HEK293 (cell line): ENCODE results near the gene KCNIP4.

Source experiments
- CTCF ChIA-PET: fragments of 350-600 bp; formaldehyde crosslinking; extraction: SDS; loops from one replicate; lab custom pipeline; 2021; ENCODE audit warnings: antibody characterized with exemption; lab: Yijun Ruan, JAX
- POLR2A ChIA-PET: fragments of 300-600 bp; formaldehyde crosslinking; extraction: SDS; loops from one replicate; lab custom pipeline; 2020; ENCODE audit warnings: antibody characterized with exemption, inconsistent platforms; lab: Yijun Ruan, JAX
- H3K27ac ChIP-seq: fragments of 200-500 bp; sonication (Bioruptor generic); 2 replicates; pipeline ENCODE4 v1.5.1; 2014; ENCODE audit warnings: low read depth, low read length, control low read depth, inconsistent platforms; ENCODE audit errors: extremely low read depth
- H3K36me3 ChIP-seq, 2 experiments: fragments of 200-500 bp in 1 of 2; sonication (Bioruptor generic) in 1 of 2; 1 replicate in 1 of 2; 2 replicates in 1 of 2; pipeline ENCODE4 v1.5.1; 2014 to 2017; ENCODE audit warnings: inconsistent platforms in 2 of 2, low read length in 2 of 2; ENCODE audit not compliant: control insufficient read depth in 2 of 2, insufficient read depth in 1 of 2
- H3K4me1 ChIP-seq: fragments of 200-500 bp; sonication (Bioruptor generic); 2 replicates; pipeline ENCODE4 v1.5.1; 2014; ENCODE audit warnings: mild to moderate bottlenecking, low read length, inconsistent platforms; ENCODE audit not compliant: control insufficient read depth, insufficient read depth
- H3K4me3 ChIP-seq: 2 replicates; pipeline ENCODE4 v1.5.1; 2011; ENCODE audit warnings: low read depth, mild to moderate bottlenecking, control low read depth, low read length, moderate library complexity
- H3K9me3 ChIP-seq: fragments of 200-500 bp; sonication (Bioruptor generic); 2 replicates; pipeline ENCODE4 v1.5.1; 2014; ENCODE audit warnings: low read depth, low read length, inconsistent platforms; ENCODE audit not compliant: control insufficient read depth, insufficient read depth
- GLI4 ChIP-seq: fragments of 450-650 bp; formaldehyde crosslinking; IDR thresholded peaks from 2 replicates; pipeline ENCODE4 v1.5.1; 2016; ENCODE audit warnings: missing biosample characterization, missing genetic modification characterization
- HOXC10 ChIP-seq: sonication (generic); formaldehyde crosslinking; IDR thresholded peaks from 2 replicates; pipeline ENCODE4 v1.8.1; 2023; ENCODE audit warnings: mild to moderate bottlenecking, missing genetic modification reagents
- IKZF3 ChIP-seq: fragments of 450-650 bp; IDR thresholded peaks from 2 replicates; pipeline ENCODE4 v1.5.0; 2018; ENCODE audit warnings: missing biosample characterization, mild to moderate bottlenecking, missing genetic modification characterization, moderate library complexity
- KLF1 ChIP-seq: fragments of 450-650 bp; formaldehyde crosslinking; IDR thresholded peaks from 2 replicates; pipeline ENCODE4 v1.5.1; 2016; ENCODE audit warnings: missing biosample characterization, missing genetic modification characterization
- MYNN ChIP-seq: fragments of 450-650 bp; formaldehyde crosslinking; IDR thresholded peaks from 2 replicates; pipeline ENCODE4 v1.5.1; 2016; ENCODE audit warnings: missing biosample characterization, missing genetic modification characterization, borderline replicate concordance
- SP2 ChIP-seq: fragments of 450-650 bp; formaldehyde crosslinking; IDR thresholded peaks from 2 replicates; pipeline ENCODE4 v1.5.1; 2016; ENCODE audit warnings: missing biosample characterization, missing genetic modification characterization
- TRIM28 ChIP-seq: IDR thresholded peaks from 2 replicates; pipeline ENCODE4 v1.6.1; 2011; ENCODE audit warnings: low read length, control low read depth, borderline replicate concordance
- ZNF292 ChIP-seq: fragments of 450-650 bp; formaldehyde crosslinking; IDR thresholded peaks from 2 replicates; pipeline ENCODE4 v1.5.1; 2016; ENCODE audit warnings: low read depth, missing biosample characterization, missing genetic modification characterization, borderline replicate concordance
- ZNF350 ChIP-seq: fragments of 450-650 bp; formaldehyde crosslinking; IDR thresholded peaks from 2 replicates; pipeline ENCODE4 v1.5.0; 2017; ENCODE audit warnings: missing biosample characterization, mild to moderate bottlenecking, missing genetic modification characterization
- ZNF394 ChIP-seq: fragments of 450-650 bp; formaldehyde crosslinking; IDR thresholded peaks from 2 replicates; pipeline ENCODE4 v1.5.1; 2016; ENCODE audit warnings: missing biosample characterization, missing genetic modification characterization, mild to moderate bottlenecking, moderate library complexity, borderline replicate concordance
- ZNF433 ChIP-seq: fragments of 450-650 bp; formaldehyde crosslinking; IDR thresholded peaks from 2 replicates; pipeline ENCODE4 v1.5.1; 2016; ENCODE audit warnings: missing biosample characterization, missing genetic modification characterization, low read depth
- ZNF501 ChIP-seq: fragments of 450-650 bp; formaldehyde crosslinking; IDR thresholded peaks from 2 replicates; pipeline ENCODE4 v1.5.1; 2016; ENCODE audit warnings: missing biosample characterization, missing genetic modification characterization
- ZNF510 ChIP-seq: fragments of 450-650 bp; formaldehyde crosslinking; IDR thresholded peaks from 2 replicates; pipeline ENCODE4 v1.5.1; 2018; ENCODE audit warnings: mild to moderate bottlenecking, missing genetic modification characterization, missing biosample characterization; ENCODE audit not compliant: insufficient replicate concordance
- ZNF610 ChIP-seq: fragments of 450-650 bp; formaldehyde crosslinking; IDR thresholded peaks from 2 replicates; pipeline ENCODE4 v1.5.1; 2016; ENCODE audit warnings: missing biosample characterization, missing genetic modification characterization, borderline replicate concordance
- ZNF626 ChIP-seq: fragments of 450-650 bp; sonication (Bioruptor Pico); formaldehyde crosslinking; IDR thresholded peaks from 2 replicates; pipeline ENCODE4 v1.5.1; 2018; ENCODE audit warnings: missing biosample characterization, missing genetic modification characterization, inconsistent platforms
- ZNF629 ChIP-seq: fragments of 450-650 bp; formaldehyde crosslinking; IDR thresholded peaks from 2 replicates; pipeline ENCODE4 v1.5.1; 2017; ENCODE audit warnings: missing biosample characterization, missing genetic modification characterization
- ZNF785 ChIP-seq: fragments of 450-650 bp; formaldehyde crosslinking; IDR thresholded peaks from 2 replicates; pipeline ENCODE4 v1.5.1; 2016; ENCODE audit warnings: missing biosample characterization, missing genetic modification characterization
- TF ChIP-seq, protein P1 (sequence below): fragments of 450-650 bp; formaldehyde crosslinking; IDR thresholded peaks from 2 replicates; pipeline ENCODE4 v1.5.1; 2017; ENCODE audit warnings: missing biosample characterization, missing genetic modification characterization

KCNIP4 gene

DNA sequence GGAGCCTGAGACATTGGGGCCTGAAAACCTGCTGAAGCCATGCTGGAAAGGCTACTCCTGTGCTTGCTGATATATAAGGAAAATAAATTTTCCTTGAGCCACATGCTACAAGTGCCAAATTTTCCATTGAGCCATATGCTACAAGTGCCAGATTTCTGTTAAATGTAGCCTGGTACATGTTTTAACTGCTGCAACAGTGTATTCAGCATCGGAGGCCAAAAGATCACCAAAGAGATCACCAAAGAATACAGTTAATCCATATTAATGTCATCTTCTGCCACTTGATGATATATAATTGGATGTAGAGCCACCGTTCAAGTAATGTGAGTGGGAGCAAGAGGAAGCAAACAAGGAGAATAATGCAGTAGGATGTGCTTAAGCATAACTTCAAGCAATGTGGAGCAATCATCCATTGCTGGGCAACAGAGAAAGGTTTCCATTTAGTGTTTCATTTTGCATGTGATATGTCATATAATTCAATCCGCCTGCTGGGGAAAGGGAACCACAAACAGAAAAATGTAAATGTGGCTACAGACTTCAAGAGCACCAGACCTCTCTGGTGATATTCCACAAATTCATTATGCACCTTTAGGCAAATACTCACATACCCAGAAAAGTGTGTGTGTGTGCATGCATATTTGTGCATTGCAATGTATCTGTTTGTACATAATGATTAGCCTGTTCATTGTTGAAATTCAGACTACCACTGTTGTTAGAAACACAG, 295.9 kb downstream of the KCNIP4 start:
- Histone ChIP-seq H3K27ac (no peak overlapping the region), H3K36me3 (no peaks in the 10 kb centered on the region), H3K4me3 (no peak overlapping the region)
- CTCF ChIA-PET: interaction anchor here (0.6 kb wide), 1 partner anchor 21 kb away, joined by 3 read pairs; no protein-coding TSS in a partner anchor
- TF ChIP-seq IKZF3 (tag by site-specific recombination): no peak
- no peak for TF ChIP-seq HOXC10 (CRISPR knock-in tag)
- no peak for TF ChIP-seq ZNF292 (tag by site-specific recombination)
- TF ChIP-seq ZNF394 (tag by site-specific recombination): no peak
- TF ChIP-seq, all 188 proteins: peak for 0
- Histone ChIP-seq H3K9me3 (no peaks in the 10 kb centered on the region), H3K4me1 (no peaks in the 10 kb centered on the region)
- POLR2A ChIA-PET: no interaction called here

DNA sequence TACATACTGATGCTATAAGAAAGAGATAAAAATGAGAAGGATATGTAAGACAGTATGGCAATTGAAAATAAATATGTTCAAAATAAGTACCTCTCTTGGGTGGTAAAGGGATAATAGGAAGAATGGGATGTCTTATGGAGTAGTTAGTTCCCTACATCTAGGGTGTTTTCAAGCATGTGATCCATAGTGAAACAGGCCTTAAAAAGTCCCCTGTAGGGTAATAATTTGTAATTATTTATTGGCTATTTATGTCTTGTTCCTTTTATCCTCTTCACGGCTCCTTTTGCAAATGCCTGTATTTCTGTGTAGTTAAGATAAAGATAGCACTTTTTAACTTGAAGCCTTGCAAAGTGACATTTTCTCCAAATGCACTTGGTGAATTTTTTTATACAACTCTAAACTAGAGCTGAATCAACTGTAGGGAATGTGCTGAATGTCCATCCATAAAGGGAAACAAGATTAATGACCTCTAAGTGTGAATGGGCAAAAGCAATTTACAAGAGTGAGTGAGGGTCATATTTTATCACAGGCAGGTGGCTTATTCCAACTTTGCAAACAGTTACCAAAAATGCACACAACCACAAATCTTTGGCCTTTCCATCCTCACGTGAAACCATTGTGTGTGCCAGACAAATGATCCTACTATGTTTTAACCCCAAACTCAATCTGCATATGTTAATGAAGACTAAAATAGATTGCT, 299.0 kb downstream of the KCNIP4 start:
- Histone ChIP-seq H3K4me1 (no peaks in the 10 kb centered on the region), H3K36me3 (no peaks in the 10 kb centered on the region), H3K27ac (no peak overlapping the region), H3K4me3 (no peak overlapping the region), H3K9me3 (no peaks in the 10 kb centered on the region)
- CTCF ChIA-PET: interaction anchor here (0.6 kb wide), 1 partner anchor 481 kb away, joined by 3 read pairs; no protein-coding TSS in a partner anchor
- POLR2A ChIA-PET: no interaction called here
- TF ChIP-seq ZNF629 (tag by site-specific recombination) (no peak), ZNF350 (tag by site-specific recombination) (no peak), MYNN (tag by site-specific recombination) (no peak), HOXC10 (CRISPR knock-in tag) (no peak), KLF1 (no peak), TRIM28 (no peak), SP2 (no peak), ZNF626 (no peak), GLI4 (tag by site-specific recombination) (no peak), ZNF501 (no peak)
- TF ChIP-seq, protein P1, sequence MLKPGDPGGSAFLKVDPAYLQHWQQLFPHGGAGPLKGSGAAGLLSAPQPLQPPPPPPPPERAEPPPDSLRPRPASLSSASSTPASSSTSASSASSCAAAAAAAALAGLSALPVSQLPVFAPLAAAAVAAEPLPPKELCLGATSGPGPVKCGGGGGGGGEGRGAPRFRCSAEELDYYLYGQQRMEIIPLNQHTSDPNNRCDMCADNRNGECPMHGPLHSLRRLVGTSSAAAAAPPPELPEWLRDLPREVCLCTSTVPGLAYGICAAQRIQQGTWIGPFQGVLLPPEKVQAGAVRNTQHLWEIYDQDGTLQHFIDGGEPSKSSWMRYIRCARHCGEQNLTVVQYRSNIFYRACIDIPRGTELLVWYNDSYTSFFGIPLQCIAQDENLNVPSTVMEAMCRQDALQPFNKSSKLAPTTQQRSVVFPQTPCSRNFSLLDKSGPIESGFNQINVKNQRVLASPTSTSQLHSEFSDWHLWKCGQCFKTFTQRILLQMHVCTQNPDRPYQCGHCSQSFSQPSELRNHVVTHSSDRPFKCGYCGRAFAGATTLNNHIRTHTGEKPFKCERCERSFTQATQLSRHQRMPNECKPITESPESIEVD: no peak

DNA sequence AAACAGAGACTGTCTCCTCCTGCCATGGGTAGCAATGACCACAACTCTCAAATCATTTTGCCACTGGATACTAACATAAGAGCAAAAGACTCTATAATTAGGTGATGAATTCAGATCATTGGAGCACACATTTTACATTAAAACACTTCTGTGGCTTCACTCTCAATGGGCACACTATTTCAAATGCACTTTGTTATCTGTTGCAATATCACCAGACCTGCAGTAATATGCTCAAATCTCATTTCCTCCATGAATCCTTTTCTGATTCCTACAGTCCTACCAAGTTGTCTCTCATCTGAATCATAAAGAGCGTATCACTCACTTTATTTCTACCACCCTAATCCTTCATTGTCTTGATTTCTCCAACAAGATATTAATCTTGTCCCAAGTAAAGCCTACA, 302.8 kb downstream of the KCNIP4 start:
- Histone ChIP-seq H3K4me3 (no peak overlapping the region), H3K4me1 (no peaks in the 10 kb centered on the region), H3K27ac (no peak overlapping the region)
- CTCF ChIA-PET: no interaction called here
- POLR2A ChIA-PET: no interaction called here
- TF ChIP-seq ZNF610 (tag by site-specific recombination): no peak
- TF ChIP-seq, all 188 proteins: peak for 0
- Histone ChIP-seq H3K36me3 (no peaks in the 10 kb centered on the region), H3K9me3 (no peaks in the 10 kb centered on the region)

GRCh38 chr4:21641696-21642095, 306.9 kb downstream of the KCNIP4 start:
- Histone ChIP-seq H3K4me3 (no peak overlapping the region), H3K9me3 (no peaks in the 10 kb centered on the region), H3K4me1 (no peaks in the 10 kb centered on the region), H3K36me3 (no peaks in the 10 kb centered on the region)
- CTCF ChIA-PET: no interaction called here
- TF ChIP-seq ZNF785 (no peak), ZNF510 (tag by site-specific recombination) (no peak), ZNF433 (tag by site-specific recombination) (no peak)
- TF ChIP-seq, all 188 proteins: peak for 0
- no peak overlapping the region for H3K27ac ChIP-seq
- POLR2A ChIA-PET: no interaction called here
